IMR-90 (cell line): Measurements from ENCODE around the gene TMEM238. TPM values are rescaled to one million over a fixed set of nuclear protein-coding genes. Genes with fewer than 3 reads are reported as not detected.
A peak's percentile ranks its signal among the peaks of the same experiment; 100 is the strongest.
"Not testable (repeated sequence)": the region's sequence is repeated elsewhere in the genome, so short reads cannot be mapped to it uniquely, and the experiment has no call there.

Source experiments
- ATAC-seq: fragments of 200-7000 bp; cut with Tn5 transposase; 2 replicates; pipeline ENCODE4 v1.9.1; 2020; ENCODE audit warnings: low read depth, mild to moderate bottlenecking, moderate library complexity
- BruUV-seq: library from RNA; stranded (reverse); fragments of 400-500 nt; replicated peaks from 2 replicates; lab custom pipeline; 2021; lab: Mats Ljungman, UMichigan
- CTCF ChIA-PET: fragments of 300-600 bp; formaldehyde crosslinking; extraction: SDS; loops from one replicate; lab custom pipeline; 2021; ENCODE audit warnings: antibody characterized with exemption; lab: Yijun Ruan, JAX
- POLR2A ChIA-PET: fragments of 300-600 bp; sonication (Branson Sonifier 250); formaldehyde crosslinking; loops from one replicate; lab custom pipeline; 2022; ENCODE audit warnings: antibody characterized with exemption; ENCODE audit not compliant: unreplicated experiment; lab: Charles Lee
- DNase-seq: peaks from one replicate; pipeline ENCODE4 v3.0.0; 2013
- H2AFZ ChIP-seq: replicated peaks from 2 replicates; pipeline ENCODE3; 2013; ENCODE audit warnings: low read length, mild to moderate bottlenecking; ENCODE audit not compliant: poor library complexity
- H2AK5ac ChIP-seq: 2 replicates; pipeline ENCODE4 v1.6.1; 2013; ENCODE audit warnings: low read depth, low read length, inconsistent platforms
- H2AK9ac ChIP-seq: replicated peaks from 2 replicates; pipeline ENCODE3; 2013; ENCODE audit warnings: mild to moderate bottlenecking, low read depth, low read length, moderate library complexity; ENCODE audit not compliant: poor library complexity
- H2BK120ac ChIP-seq: 2 replicates; pipeline ENCODE4 v1.6.1; 2013; ENCODE audit warnings: low read depth, low read length, inconsistent platforms
- H2BK15ac ChIP-seq: 3 replicates; pipeline ENCODE4 v1.6.1; 2013; ENCODE audit warnings: low read depth, low read length, inconsistent platforms
- H2BK20ac ChIP-seq: 2 replicates; pipeline ENCODE4 v1.6.1; 2013; ENCODE audit warnings: low read depth, mild to moderate bottlenecking, inconsistent platforms, low read length, moderate library complexity
- H2BK5ac ChIP-seq: 2 replicates; pipeline ENCODE4 v1.6.1; 2013; ENCODE audit warnings: mild to moderate bottlenecking, low read depth, low read length, inconsistent platforms; ENCODE audit not compliant: poor library complexity, severe bottlenecking
- H3K14ac ChIP-seq: replicated peaks from 2 replicates; pipeline ENCODE4 v1.6.1; 2013; ENCODE audit warnings: low read depth, low read length, inconsistent platforms
- H3K18ac ChIP-seq: 2 replicates; pipeline ENCODE4 v1.6.1; 2013; ENCODE audit warnings: low read depth, low read length, control low read depth
- H3K23ac ChIP-seq: 2 replicates; pipeline ENCODE4 v1.6.1; 2013; ENCODE audit warnings: low read depth, low read length, inconsistent platforms
- H3K27ac ChIP-seq: 2 replicates; pipeline ENCODE4 v1.5.1; 2013; ENCODE audit warnings: mild to moderate bottlenecking, control low read depth, low read length; ENCODE audit not compliant: insufficient read depth
- H3K27me3 ChIP-seq: 2 replicates; pipeline ENCODE4 v1.6.1; 2013; ENCODE audit warnings: low read length; ENCODE audit not compliant: control insufficient read depth, insufficient read depth
- H3K36me3 ChIP-seq: 2 replicates; pipeline ENCODE4 v1.6.1; 2013; ENCODE audit warnings: low read length, mixed read lengths; ENCODE audit not compliant: control insufficient read depth, insufficient read depth
- H3K4ac ChIP-seq: 2 replicates; pipeline ENCODE4 v1.6.1; 2013; ENCODE audit warnings: low read depth, low read length, inconsistent platforms
- H3K4me1 ChIP-seq: 2 replicates; pipeline ENCODE4 v1.6.1; 2013; ENCODE audit warnings: low read length, mixed read lengths; ENCODE audit not compliant: control insufficient read depth, insufficient read depth
- H3K4me2 ChIP-seq: 2 replicates; pipeline ENCODE4 v1.6.1; 2013; ENCODE audit warnings: low read depth, mild to moderate bottlenecking, control low read depth, low read length, moderate library complexity
- H3K4me3 ChIP-seq: 2 replicates; pipeline ENCODE4 v1.5.1; 2013; ENCODE audit warnings: low read depth, mild to moderate bottlenecking, control low read depth, low read length, moderate library complexity; ENCODE audit not compliant: insufficient read depth
- H3K56ac ChIP-seq: 2 replicates; pipeline ENCODE4 v1.6.1; 2013; ENCODE audit warnings: low read length, inconsistent platforms; ENCODE audit not compliant: insufficient read depth; ENCODE audit errors: extremely low read depth
- H3K79me1 ChIP-seq, 2 experiments: 2 replicates each; pipeline ENCODE4 v1.6.1; 2013; ENCODE audit warnings: low read length in 2 of 2, inconsistent platforms in 1 of 2, low read depth in 1 of 2
- H3K9ac ChIP-seq: 2 replicates; pipeline ENCODE4 v1.6.1; 2013; ENCODE audit warnings: low read depth, low read length, control low read depth
- H3K9me1 ChIP-seq: 2 replicates; pipeline ENCODE4 v1.6.1; 2013; ENCODE audit warnings: low read length, inconsistent platforms; ENCODE audit not compliant: insufficient read depth
- H3K9me3 ChIP-seq: 2 replicates; pipeline ENCODE4 v1.6.1; 2013; ENCODE audit warnings: low read length; ENCODE audit not compliant: control insufficient read depth, insufficient read depth
- H4K20me1 ChIP-seq: 2 replicates; pipeline ENCODE4 v1.6.1; 2013; ENCODE audit warnings: low read length, inconsistent platforms; ENCODE audit not compliant: insufficient read depth
- H4K5ac ChIP-seq: 2 replicates; pipeline ENCODE4 v1.6.1; 2013; ENCODE audit warnings: mild to moderate bottlenecking, low read depth, low read length, control low read depth
- H4K8ac ChIP-seq, 2 experiments: 2 replicates each; pipeline ENCODE4 v1.6.1; 2013; ENCODE audit warnings: low read depth in 2 of 2, low read length in 2 of 2, control low read depth in 1 of 2, inconsistent platforms in 1 of 2
- H4K91ac ChIP-seq: 2 replicates; pipeline ENCODE4 v1.6.1; 2013; ENCODE audit warnings: low read depth, low read length, inconsistent platforms; ENCODE audit not compliant: insufficient read depth
- CHD1 ChIP-seq: IDR thresholded peaks from 2 replicates; pipeline ENCODE4 v1.6.1; 2012; ENCODE audit warnings: low read depth, low read length, improper control_type of control experiment
- MAZ ChIP-seq: IDR thresholded peaks from 2 replicates; pipeline ENCODE4 v1.6.1; 2012; ENCODE audit warnings: low read depth, mild to moderate bottlenecking, low read length, improper control_type of control experiment, moderate library complexity, borderline replicate concordance
- NFE2L2 ChIP-seq: fragments of 150-350 bp; IDR thresholded peaks from 2 replicates; pipeline ENCODE4 v1.6.1; 2016; ENCODE audit warnings: low read depth, mild to moderate bottlenecking, low read length
- POLR2A ChIP-seq: IDR thresholded peaks from 2 replicates; pipeline ENCODE4 v1.6.1; 2012; ENCODE audit warnings: mild to moderate bottlenecking, low read depth, low read length
- WGBS, 2 experiments: methylation state at CpG; one replicate each; pipeline versions ENCODE4 v1.1.5 to v1.1.7; 2013; ENCODE audit warnings: missing lambda C conversion rate in 2 of 2; ENCODE audit not compliant: insufficient read length in 1 of 2; ENCODE audit errors: extremely low coverage in 2 of 2; 5-methylcytosine and 5-hydroxymethylcytosine counted together
- dilution Hi-C: fragments of 300-500 bp; cut with HindIII; formaldehyde crosslinking; loops from one replicate; pipeline ENCODE4 v1.14.3; 2018; ENCODE audit warnings: low sequenced_read_pairs; ENCODE audit not compliant: unreplicated experiment
- in situ Hi-C: fragments of 300-500 bp; cut with MboI; formaldehyde crosslinking; loops from 3 replicates; pipeline ENCODE4 v1.14.3; 2019; ENCODE audit warnings: low sequenced_read_pairs, inconsistent platforms, mixed read lengths
- intact Hi-C: fragments of 100-400 bp; cut with micrococcal nuclease; formaldehyde crosslinking; loops from 2 replicates; pipeline ENCODE4 v1.10.0; 2022
- polyA plus RNA-seq, 3 experiments: library from polyadenylated mRNA; depleted of rRNA; stranded (reverse); fragments of >200 nt; gene quantifications; 2 replicates each; pipeline ENCODE4 v1.2.3, GENCODE V29; 2012; ENCODE audit warnings: low replicate concordance in 1 of 3
- total RNA-seq: library from RNA; depleted of rRNA; stranded (reverse); fragments of >200 nt; gene quantifications from 2 replicates; pipeline ENCODE4 v1.2.3, GENCODE V29; 2012

TMEM238 gene
- total and polyA plus RNA-seq, 2 of the 4 experiments (the other 2 are of a cell fraction) = not detected

DNA sequence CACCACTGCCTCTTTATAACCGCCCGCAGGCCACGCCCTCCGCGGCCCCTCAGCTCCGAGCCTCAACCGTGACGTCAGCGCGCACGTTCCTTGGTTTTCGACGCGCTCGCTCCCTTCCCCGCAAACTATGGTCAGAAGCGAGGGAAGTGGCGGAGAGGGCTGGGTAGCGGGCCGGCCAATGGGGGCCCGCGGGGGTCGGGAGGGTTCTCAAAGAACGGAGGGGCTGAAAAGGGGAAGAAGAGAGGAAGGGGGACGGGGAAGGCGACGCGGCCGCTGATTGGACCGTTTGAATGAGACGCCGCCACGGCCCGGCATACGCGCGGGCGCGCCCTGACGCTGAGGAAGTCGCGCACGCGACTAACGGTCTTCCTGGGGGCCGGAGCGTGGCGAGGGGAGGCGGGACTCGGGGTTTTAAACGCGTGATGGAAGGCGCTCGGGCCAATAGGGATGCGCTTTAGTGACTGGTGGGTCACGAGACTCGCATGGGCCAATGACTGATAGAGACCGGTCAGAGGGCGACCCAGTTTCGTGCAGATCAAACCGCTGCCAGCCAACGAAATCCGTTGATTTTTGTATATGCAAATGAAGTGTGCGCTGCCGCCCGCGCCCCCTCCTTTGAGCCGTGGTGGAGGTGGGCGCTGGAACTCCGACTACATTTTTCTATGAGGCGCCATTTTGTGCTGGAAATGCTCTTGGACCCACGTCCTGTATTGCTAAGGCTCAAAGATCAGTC, 23.9 kb upstream of the TMEM238 start (continued):
- peak; percentile 98 for TF ChIP-seq MAZ
- no peak for TF ChIP-seq POLR2A
- TF ChIP-seq CHD1 = no peak

DNA sequence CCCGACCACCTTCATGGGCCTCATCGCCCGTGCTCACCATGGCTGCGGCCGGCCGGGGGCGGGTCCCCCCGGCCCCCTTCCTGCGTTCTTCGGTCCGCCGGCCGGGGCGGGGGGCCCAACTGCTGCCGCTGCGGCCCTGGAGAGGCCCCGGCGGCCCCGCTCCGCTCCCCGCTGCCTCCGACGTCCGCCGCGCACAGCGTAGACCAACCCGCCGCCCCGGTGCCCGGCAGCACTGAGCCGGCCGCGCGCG, 23.4 kb upstream of the TMEM238 start, which contains the start of gene UBE2S:
Gene UBE2S (minus strand): TSS at position 239 of the 250 bp plus-strand sequence. CDS start 199 bp downstream, at position 40.
- H3K27me3 ChIP-seq, BruUV-seq, H3K9me3 ChIP-seq, dilution Hi-C loops, DNase-seq, CTCF ChIA-PET, in situ Hi-C loops: not testable (repeated sequence)
- WGBS, 2 experiments = 0% methylated on average over 6 of the region's 36 CpGs; no CpG with 5 or more reads in 1 of the 2 experiments
- peak; percentile 3 for ATAC-seq
- peak within 1 kb of the TSS; percentile 100 for H4K8ac ChIP-seq
- H3K9me1 ChIP-seq = peaks cover 19% of the 10 kb centered on the region
- H4K91ac ChIP-seq = peak within 1 kb of the TSS; percentile 100
- peak within 1 kb of the TSS; percentile 95 for H3K56ac ChIP-seq
- H2AK5ac ChIP-seq = peak within 1 kb of the TSS; percentile 99
- peak within 1 kb of the TSS; percentile 100 for H2BK15ac ChIP-seq
- peak within 1 kb of the TSS; percentile 96 for H3K18ac ChIP-seq
- H2AK9ac ChIP-seq = peak within 1 kb of the TSS; percentile 100
- peak within 1 kb of the TSS; percentile 98 for H2BK120ac ChIP-seq
- H3K9ac ChIP-seq = peak within 1 kb of the TSS; percentile 76
- peak within 1 kb of the TSS; percentile 99 for H4K5ac ChIP-seq
- peaks cover 42% of the 10 kb centered on the region for H4K20me1 ChIP-seq
- peak within 1 kb of the TSS; percentile 96 for H2AFZ ChIP-seq
- H3K4me2 ChIP-seq = peak within 1 kb of the TSS; percentile 98
- H3K27ac ChIP-seq = peak within 1 kb of the TSS; percentile 94
- H3K36me3 ChIP-seq = peaks cover 25% of the 10 kb centered on the region
- H3K4me1 ChIP-seq = peaks cover 17% of the 10 kb centered on the region
- H3K79me1 ChIP-seq = peaks cover 7 to 37% of the 10 kb centered on the region in 2 experiments
- peak within 1 kb of the TSS; percentile 83 for H2BK20ac ChIP-seq
- intact Hi-C loops = loop anchor here (5.0 kb wide), 1 partner anchor 95 kb away; no protein-coding TSS in a partner anchor
- TF ChIP-seq CHD1 (peak; percentile 94), NFE2L2 (peak; percentile 33; the same call in 1 of the 2 replicates), POLR2A (peak; percentile 99)
- peak within 1 kb of the TSS; percentile 64 for H3K4me3 ChIP-seq
- peak within 1 kb of the TSS; percentile 96 for H3K23ac ChIP-seq
- H3K14ac ChIP-seq = peak within 1 kb of the TSS; percentile 99
- H2BK5ac ChIP-seq = peak within 1 kb of the TSS; percentile 94
- H3K4ac ChIP-seq = peak within 1 kb of the TSS; percentile 100
- POLR2A ChIA-PET = interaction anchor here (0.7 to 1.4 kb wide), 5 partner anchors 11 to 142 kb away, joined by 3 to 9 read pairs (median 4); no protein-coding TSS in a partner anchor
